Measurements from ENCODE around the gene CCT7.

DNA sequence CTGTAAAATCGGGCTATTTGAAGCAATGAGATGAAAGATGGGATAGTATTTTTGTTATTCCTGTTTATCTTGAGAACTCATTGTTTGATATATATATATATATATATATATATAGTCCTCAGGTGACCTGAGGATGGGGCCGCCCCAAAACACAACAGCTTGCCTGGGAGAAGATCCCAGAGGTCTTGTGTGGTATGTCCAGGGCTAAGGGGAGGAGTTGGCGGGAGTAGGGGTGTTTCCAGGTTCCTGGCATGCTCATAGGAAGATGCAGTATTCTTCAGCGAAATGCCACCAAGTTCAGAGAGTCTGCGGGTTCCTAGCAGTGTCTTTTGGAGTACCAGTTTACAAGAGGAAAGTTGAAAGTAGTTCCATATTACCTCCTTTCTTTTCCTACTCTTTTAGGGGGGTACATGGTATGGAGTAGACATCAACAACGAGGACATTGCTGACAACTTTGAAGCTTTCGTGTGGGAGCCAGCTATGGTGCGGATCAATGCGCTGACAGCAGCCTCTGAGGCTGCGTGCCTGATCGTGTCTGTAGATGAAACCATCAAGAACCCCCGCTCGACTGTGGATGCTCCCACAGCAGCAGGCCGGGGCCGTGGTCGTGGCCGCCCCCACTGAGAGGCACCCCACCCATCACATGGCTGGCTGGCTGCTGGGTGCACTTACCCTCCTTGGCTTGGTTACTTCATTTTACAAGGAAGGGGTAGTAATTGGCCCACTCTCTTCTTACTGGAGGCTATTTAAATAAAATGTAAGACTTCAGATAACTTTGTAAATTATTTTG is 18.3 kb downstream of the CCT7 start:
- TF ChIP-seq, protein P1, sequence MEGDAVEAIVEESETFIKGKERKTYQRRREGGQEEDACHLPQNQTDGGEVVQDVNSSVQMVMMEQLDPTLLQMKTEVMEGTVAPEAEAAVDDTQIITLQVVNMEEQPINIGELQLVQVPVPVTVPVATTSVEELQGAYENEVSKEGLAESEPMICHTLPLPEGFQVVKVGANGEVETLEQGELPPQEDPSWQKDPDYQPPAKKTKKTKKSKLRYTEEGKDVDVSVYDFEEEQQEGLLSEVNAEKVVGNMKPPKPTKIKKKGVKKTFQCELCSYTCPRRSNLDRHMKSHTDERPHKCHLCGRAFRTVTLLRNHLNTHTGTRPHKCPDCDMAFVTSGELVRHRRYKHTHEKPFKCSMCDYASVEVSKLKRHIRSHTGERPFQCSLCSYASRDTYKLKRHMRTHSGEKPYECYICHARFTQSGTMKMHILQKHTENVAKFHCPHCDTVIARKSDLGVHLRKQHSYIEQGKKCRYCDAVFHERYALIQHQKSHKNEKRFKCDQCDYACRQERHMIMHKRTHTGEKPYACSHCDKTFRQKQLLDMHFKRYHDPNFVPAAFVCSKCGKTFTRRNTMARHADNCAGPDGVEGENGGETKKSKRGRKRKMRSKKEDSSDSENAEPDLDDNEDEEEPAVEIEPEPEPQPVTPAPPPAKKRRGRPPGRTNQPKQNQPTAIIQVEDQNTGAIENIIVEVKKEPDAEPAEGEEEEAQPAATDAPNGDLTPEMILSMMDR (conservative IDR thresholded peaks at IDR 0.05), result no peak
- no peak for TF ChIP-seq EZH2 (IDR thresholded peaks at IDR 0.05; ENCODE audit: low read depth)
